B cell (primary cell): ENCODE data around the gene KCND3. TPM values are rescaled to one million over a fixed set of nuclear protein-coding genes. Genes with fewer than 3 reads are reported as not detected.

Source experiments
- ATAC-seq: fragments of 200-7000 bp; cut with Tn5 transposase; one replicate; pipeline ENCODE4 v1.10.0; 2021; ENCODE audit warnings: low read depth, mild to moderate bottlenecking, moderate number of reproducible peaks, moderate library complexity
- CTCF ChIA-PET: fragments of 350-600 bp; sonication (Branson Sonifier 250); formaldehyde crosslinking; loops from one replicate; lab custom pipeline; 2021; ENCODE audit warnings: antibody characterized with exemption, inconsistent platforms; lab: Charles Lee
- POLR2A ChIA-PET: fragments of 350-600 bp; sonication (Branson Sonifier 250); formaldehyde crosslinking; loops from one replicate; lab custom pipeline; 2021; ENCODE audit warnings: antibody characterized with exemption; lab: Charles Lee
- DNase-seq: peaks from one replicate; pipeline ENCODE4 v3.0.0; 2013
- H2AFZ ChIP-seq: 2 replicates; pipeline ENCODE4 v1.6.1; 2012; ENCODE audit warnings: mild to moderate bottlenecking, low read depth, low read length; ENCODE audit not compliant: insufficient read depth, poor library complexity, severe bottlenecking
- H3K27ac ChIP-seq, 2 donors: 1 replicate in 1 of 2; 2 replicates in 1 of 2; pipeline ENCODE4 v1.5.1; 2012 to 2013; ENCODE audit warnings: low read length in 2 of 2, mild to moderate bottlenecking in 2 of 2, moderate library complexity in 1 of 2
- H3K27me3 ChIP-seq, 4 experiments: fragments of 200-600 bp in 1 of 4; sonication (generic) in 1 of 4; replicated peaks in 1 of 4; 1 replicate in 2 of 4; 2 replicates in 2 of 4; pipeline versions ENCODE4 v1.6.1 to v1.7.0; 2013 to 2016; ENCODE audit warnings: low read length in 3 of 4, mild to moderate bottlenecking in 2 of 4, mixed read lengths in 1 of 4, moderate library complexity in 1 of 4; ENCODE audit not compliant: insufficient read depth in 4 of 4, control insufficient read depth in 3 of 4; ENCODE audit errors: control extremely low read depth in 1 of 4
- H3K36me3 ChIP-seq, 2 experiments: replicated peaks in 1 of 2; 1 replicate in 1 of 2; 2 replicates in 1 of 2; pipeline versions ENCODE4 v1.6.1 to v1.7.1; 2013; ENCODE audit warnings: low read length in 1 of 2; ENCODE audit not compliant: insufficient read depth in 2 of 2, control insufficient read depth in 1 of 2; ENCODE audit errors: control extremely low read depth in 1 of 2, extremely low read depth in 1 of 2
- H3K4me1 ChIP-seq, 2 donors: fragments of 200-600 bp in 1 of 2; sonication (generic) in 1 of 2; 1 replicate in 1 of 2; 2 replicates in 1 of 2; pipeline versions ENCODE4 v1.5.1 to v1.6.1; 2013 to 2017; ENCODE audit warnings: low read length in 2 of 2; ENCODE audit not compliant: control insufficient read depth in 2 of 2, insufficient read depth in 2 of 2
- H3K4me2 ChIP-seq: replicated peaks from 2 replicates; pipeline ENCODE3; 2012; ENCODE audit warnings: mild to moderate bottlenecking, low read depth, low read length; ENCODE audit not compliant: poor library complexity, severe bottlenecking
- H3K4me3 ChIP-seq, 5 experiments: fragments of 200-600 bp in 1 of 5; sonication (generic) in 1 of 5; 1 replicate in 3 of 5; 2 replicates in 2 of 5; pipeline versions ENCODE4 v1.5.1 to v1.7.0; 2011 to 2016; ENCODE audit warnings: low read length in 4 of 5, mild to moderate bottlenecking in 4 of 5, low read depth in 2 of 5, control low read depth in 1 of 5, moderate library complexity in 1 of 5; ENCODE audit not compliant: insufficient read depth in 1 of 5; ENCODE audit errors: control extremely low read depth in 1 of 5, extremely low read depth in 1 of 5
- H3K79me2 ChIP-seq: fragments of 200-600 bp; sonication (generic); one replicate; pipeline ENCODE4 v1.6.0; 2016; ENCODE audit warnings: low read length; ENCODE audit not compliant: control insufficient read depth, insufficient read depth
- H3K9ac ChIP-seq: fragments of 200-600 bp; sonication (generic); 2 replicates; pipeline ENCODE4 v1.6.1; 2017; ENCODE audit warnings: mild to moderate bottlenecking, low read length, moderate library complexity
- H3K9me3 ChIP-seq, 3 donors: one replicate each; pipeline versions ENCODE4 v1.6.1 to v1.7.1; 2013; ENCODE audit warnings: low read length in 2 of 3; ENCODE audit not compliant: control insufficient read depth in 2 of 3, insufficient read depth in 1 of 3; ENCODE audit errors: control extremely low read depth in 1 of 3
- H4K20me1 ChIP-seq: 2 replicates; pipeline ENCODE4 v1.6.0; 2012; ENCODE audit warnings: mild to moderate bottlenecking, low read length; ENCODE audit not compliant: insufficient read depth, control insufficient read depth, poor library complexity, severe bottlenecking
- H3K27ac Mint-ChIP-seq: one replicate; pipeline ENCODE4 v1.8.0; 2021; ENCODE audit warnings: mixed read lengths
- H3K27me3 Mint-ChIP-seq: one replicate; pipeline ENCODE4 v1.8.0; 2021; ENCODE audit warnings: mixed read lengths
- H3K4me1 Mint-ChIP-seq: one replicate; pipeline ENCODE4 v1.8.0; 2021; ENCODE audit warnings: mixed read lengths
- H3K4me3 Mint-ChIP-seq: one replicate; pipeline ENCODE4 v1.8.0; 2021; ENCODE audit warnings: mixed read lengths
- H3K9me3 Mint-ChIP-seq: one replicate; pipeline ENCODE4 v1.8.0; 2022; ENCODE audit warnings: mixed read lengths; ENCODE audit not compliant: insufficient read depth
- EZH2 ChIP-seq: IDR thresholded peaks from 2 replicates; pipeline ENCODE4 v1.6.1; 2012; ENCODE audit warnings: borderline replicate concordance, low read depth, mild to moderate bottlenecking, moderate library complexity, low read length; ENCODE audit not compliant: insufficient read depth, poor library complexity, severe bottlenecking
- WGBS: methylation state at CpG from one replicate; pipeline ENCODE4 v1.1.5; 2013; ENCODE audit warnings: missing lambda C conversion rate; ENCODE audit not compliant: insufficient coverage; 5-methylcytosine and 5-hydroxymethylcytosine counted together
- intact Hi-C: fragments of 100-400 bp; cut with micrococcal nuclease; formaldehyde crosslinking; loops from one replicate; pipeline ENCODE4 v1.10.0; 2022
- polyA plus RNA-seq: library from polyadenylated mRNA; depleted of rRNA; stranded (reverse); fragments of >200 nt; gene quantifications from 2 replicates; pipeline ENCODE4 v1.2.3, GENCODE V29; 2012
- total RNA-seq, 2 donors: library from RNA; stranded (reverse); fragments of 120-200 nt in 1 of 2; gene quantifications; 1 replicate in 1 of 2; 2 replicates in 1 of 2; pipeline versions ENCODE4 v1.2.3 to v1.2.4, GENCODE V29; 2013 to 2022
- TF ChIP-seq, protein P1 (sequence below): fragments of 200-600 bp; IDR thresholded peaks from one replicate; pipeline ENCODE4 v1.8.0; 2022; ENCODE audit warnings: antibody characterized with exemption, mild to moderate bottlenecking

KCND3 gene
- total and polyA plus RNA-seq, 2 donors (not counting 1 experiment from before 2014, with no cell fraction given), result 0.07 TPM; not detected in 1

DNA sequence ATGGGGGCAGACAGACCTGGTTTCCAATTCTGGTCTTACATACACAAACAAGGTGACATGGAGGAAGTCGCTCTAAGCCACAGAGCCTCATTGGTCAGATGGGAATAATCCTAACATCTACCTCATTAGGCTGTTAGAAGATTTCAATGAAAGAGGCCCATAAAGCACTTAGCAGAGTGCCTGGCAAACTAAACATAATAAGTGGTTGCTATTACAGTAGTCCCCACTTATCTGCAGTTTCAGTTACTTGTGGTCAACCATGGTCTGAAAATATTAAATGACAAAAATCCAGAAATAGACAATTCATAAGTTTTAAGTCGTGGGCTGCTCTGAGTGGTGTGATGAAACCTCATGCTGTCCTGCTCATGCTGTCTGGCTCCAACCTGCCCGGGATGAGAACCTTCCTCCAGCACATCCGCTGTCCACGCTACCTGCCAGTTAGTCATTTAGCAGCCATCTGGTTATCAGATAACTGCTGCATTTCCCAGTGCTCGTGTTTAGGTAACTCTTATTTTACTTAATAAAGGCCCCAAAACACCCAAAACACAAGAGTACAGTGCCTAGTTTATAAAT is 121.5 kb downstream of the KCND3 start:
- Histone ChIP-seq H3K27ac (no peak overlapping the region), H3K4me3 (no peak overlapping the region), H3K9ac (no peak overlapping the region), H3K27me3 (peaks cover 0 to 22% (median 7%) of the 10 kb centered on the region in 4 experiments), H3K79me2 (no peaks in the 10 kb centered on the region), H4K20me1 (no peaks in the 10 kb centered on the region), H2AFZ (no peak overlapping the region), H3K9me3 (no peaks in the 10 kb centered on the region), H3K36me3 (no peaks in the 10 kb centered on the region), H3K4me1 (peaks cover 3 to 6% of the 10 kb centered on the region in 2 donors), H3K4me2 (no peak overlapping the region)
- Mint-ChIP-seq H3K27me3 (peaks cover 23% of the 10 kb centered on the region), H3K27ac (no peak overlapping the region), H3K4me1 (peaks cover 3% of the 10 kb centered on the region), H3K9me3 (no peaks in the 10 kb centered on the region), H3K4me3 (no peak overlapping the region)
- no peak for DNase-seq
- intact Hi-C loops, result no loop called here
- no peak for ATAC-seq
- ChIA-PET POLR2A (no interaction called here), CTCF (interaction anchor here (1.6 kb wide), 1 partner anchor 12 kb away, joined by 5 read pairs; no protein-coding TSS in a partner anchor)
- TF ChIP-seq EZH2, result no peak
- TF ChIP-seq, protein P1, sequence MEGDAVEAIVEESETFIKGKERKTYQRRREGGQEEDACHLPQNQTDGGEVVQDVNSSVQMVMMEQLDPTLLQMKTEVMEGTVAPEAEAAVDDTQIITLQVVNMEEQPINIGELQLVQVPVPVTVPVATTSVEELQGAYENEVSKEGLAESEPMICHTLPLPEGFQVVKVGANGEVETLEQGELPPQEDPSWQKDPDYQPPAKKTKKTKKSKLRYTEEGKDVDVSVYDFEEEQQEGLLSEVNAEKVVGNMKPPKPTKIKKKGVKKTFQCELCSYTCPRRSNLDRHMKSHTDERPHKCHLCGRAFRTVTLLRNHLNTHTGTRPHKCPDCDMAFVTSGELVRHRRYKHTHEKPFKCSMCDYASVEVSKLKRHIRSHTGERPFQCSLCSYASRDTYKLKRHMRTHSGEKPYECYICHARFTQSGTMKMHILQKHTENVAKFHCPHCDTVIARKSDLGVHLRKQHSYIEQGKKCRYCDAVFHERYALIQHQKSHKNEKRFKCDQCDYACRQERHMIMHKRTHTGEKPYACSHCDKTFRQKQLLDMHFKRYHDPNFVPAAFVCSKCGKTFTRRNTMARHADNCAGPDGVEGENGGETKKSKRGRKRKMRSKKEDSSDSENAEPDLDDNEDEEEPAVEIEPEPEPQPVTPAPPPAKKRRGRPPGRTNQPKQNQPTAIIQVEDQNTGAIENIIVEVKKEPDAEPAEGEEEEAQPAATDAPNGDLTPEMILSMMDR, result no peak
- WGBS, result 72% methylated on average over 4 of the region's 6 CpGs

DNA sequence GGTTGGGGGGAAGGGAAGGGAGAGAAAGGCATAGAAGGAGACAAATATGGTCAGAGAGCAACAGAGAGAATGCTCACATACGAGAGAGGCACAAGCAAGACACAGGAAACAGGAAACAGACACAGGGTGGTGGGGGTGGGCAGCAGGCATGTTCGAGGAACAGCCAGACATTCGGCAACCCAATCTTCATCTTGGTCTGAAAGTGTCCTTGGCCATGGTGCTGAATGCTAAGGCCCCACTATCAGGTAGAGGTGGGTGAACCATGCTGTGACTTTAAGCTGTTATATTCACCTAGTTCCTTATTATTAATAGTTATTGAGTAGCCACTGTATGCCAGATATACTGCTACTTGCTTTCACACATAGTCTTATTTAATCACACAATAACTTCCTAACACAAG is 124.6 kb downstream of the KCND3 start:
- no peaks in the 10 kb centered on the region for H3K9me3 Mint-ChIP-seq
- Histone ChIP-seq H3K79me2 (no peaks in the 10 kb centered on the region), H4K20me1 (no peaks in the 10 kb centered on the region), H3K4me3 (no peak overlapping the region), H3K27me3 (peaks cover 0 to 40% (median 8%) of the 10 kb centered on the region in 4 experiments), H3K36me3 (no peaks in the 10 kb centered on the region), H3K27ac (no peak overlapping the region), H2AFZ (no peak overlapping the region), H3K4me2 (no peak overlapping the region), H3K9ac (no peak overlapping the region), H3K9me3 (no peaks in the 10 kb centered on the region), H3K4me1 (peaks cover 3 to 6% of the 10 kb centered on the region in 2 donors)
- no peak for DNase-seq
- no peak overlapping the region for H3K27ac Mint-ChIP-seq
- H3K27me3 Mint-ChIP-seq, result peaks cover 45% of the 10 kb centered on the region
- intact Hi-C loops, result no loop called here
- ChIA-PET POLR2A (no interaction called here), CTCF (no interaction called here)
- H3K4me1 Mint-ChIP-seq, result peaks cover 3% of the 10 kb centered on the region
- no peak overlapping the region for H3K4me3 Mint-ChIP-seq
- TF ChIP-seq, protein P1, result no peak
- no peak for TF ChIP-seq EZH2
- 4% methylated on average over 3 of the region's 3 CpGs for WGBS
- no peak for ATAC-seq
